ENCODE results near the gene MCCD1. TPM values are rescaled to one million over a fixed set of nuclear protein-coding genes. Genes with fewer than 3 reads are reported as not detected.

MCCD1 gene
- polyA plus RNA-seq, 2 of the 4 experiments (the other 2 are of a cell fraction): not detected

- no peak for TF ChIP-seq MAFK (IDR thresholded peaks at IDR 0.05; ENCODE audit: partially characterized antibody)
- no peak for TF ChIP-seq RFX5 (IDR thresholded peaks at IDR 0.05)
- no peak for TF ChIP-seq CHD2 (IDR thresholded peaks at IDR 0.05; ENCODE audit: low read length, partially characterized antibody)
- TF ChIP-seq FOSL2 (IDR thresholded peaks at IDR 0.05): no peak
- TF ChIP-seq FOSL2 (CRISPR knock-in tag; IDR thresholded peaks at IDR 0.05): no peak
- no peak for TF ChIP-seq HMGXB4 (CRISPR knock-in tag; IDR thresholded peaks at IDR 0.05; ENCODE audit: borderline replicate concordance)
These were observed 29.5 kb downstream of the MCCD1 start (continued) for GRCh38 chr6:31558318-31558625.

DNA sequence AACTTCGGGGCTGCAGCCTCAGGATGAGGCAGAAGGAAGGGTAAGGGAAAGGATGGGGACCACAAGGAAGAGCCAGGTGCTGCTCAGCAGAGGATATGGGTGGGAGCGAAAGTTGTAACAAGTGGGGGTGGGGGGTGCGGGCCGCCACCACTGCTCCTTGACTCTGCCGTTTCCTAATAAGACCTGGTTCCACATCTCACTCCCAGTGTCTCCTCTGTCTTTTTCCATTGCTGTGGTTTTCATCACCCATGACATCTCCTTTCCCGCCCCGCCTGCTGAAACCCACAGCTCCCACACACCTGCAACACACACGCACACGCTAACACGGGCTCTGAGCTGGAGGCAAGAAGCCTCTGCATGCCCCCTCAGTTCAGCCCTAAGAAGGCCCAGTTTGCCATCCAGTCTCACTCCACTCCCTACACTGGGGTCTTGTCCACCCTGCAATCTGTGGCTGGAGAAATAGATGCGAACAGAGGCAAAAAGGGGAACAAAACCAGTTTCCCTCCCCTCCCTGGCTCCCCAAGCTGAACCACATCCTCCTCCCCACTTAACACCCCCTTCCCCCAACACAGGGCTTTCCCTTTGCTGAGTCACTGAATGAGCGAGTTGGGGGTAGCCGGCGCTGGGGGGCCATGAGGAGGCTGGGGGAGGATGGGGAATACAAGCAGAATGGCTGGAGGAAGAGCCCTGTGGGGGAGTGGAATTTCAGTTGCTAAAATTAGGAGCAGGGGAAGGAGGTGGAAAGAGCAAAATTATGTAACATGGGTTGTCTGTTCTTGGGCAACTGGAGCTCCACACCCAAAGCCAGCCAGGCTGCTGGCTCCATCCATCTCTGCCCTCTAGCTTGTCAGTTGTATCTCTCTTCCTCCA lies 30.1 kb downstream of the MCCD1 start:
- Histone ChIP-seq H3K4me1 (peaks cover 27% of the 10 kb centered on the region), H3K4me2 (no peak overlapping the region), H3K9me3 (no peaks in the 10 kb centered on the region), H3K27ac (peak overlapping the region in 1 of 2 experiments; percentile 74; a peak in 2 of 6 replicates), H3K4me3 (no peak overlapping the region)
- DNase-seq (ENCODE audit: low read depth in 1 of 2, low spot score in 1 of 2) (no peak), ATAC-seq (no peak), FAIRE-seq (no peak)
- ChIA-PET CTCF (interaction anchor here (0.6 to 3.7 kb wide), 8 partner anchors 10 to 135 kb away, joined by 3 to 10 read pairs (median 5); partner anchors contain the start of genes ATP6V1G2, LTA, LTB and NFKBIL1), POLR2A (no interaction called here)
- 93% methylated on average over 11 of the region's 14 CpGs for WGBS (ENCODE audit: missing lambda C conversion rate)
- TF ChIP-seq HOXA7 (CRISPR knock-in tag; IDR thresholded peaks at IDR 0.05) (no peak), KDM5A (IDR thresholded peaks at IDR 0.05) (no peak), EHF (CRISPR knock-in tag; IDR thresholded peaks at IDR 0.05) (no peak)

GRCh38 chr6:31559606-31559957 lies 30.8 kb downstream of the MCCD1 start:
- ChIA-PET POLR2A (no interaction called here), CTCF (interaction anchor here (1.2 to 3.7 kb wide), 5 partner anchors 9 to 66 kb away, joined by 3 to 10 read pairs (median 4); partner anchors contain the start of gene LTB)
- ATAC-seq (no peak), FAIRE-seq (no peak), DNase-seq (ENCODE audit: low read depth in 1 of 2, low spot score in 1 of 2) (no peak)
- Histone ChIP-seq H3K27ac (peak overlapping the region in 1 of 2 experiments; percentile 74; a peak in 3 of 6 replicates), H3K9me3 (no peaks in the 10 kb centered on the region), H3K4me1 (peaks cover 27% of the 10 kb centered on the region), H3K4me3 (no peak overlapping the region), H3K4me2 (peak overlapping the region; percentile 45)
- 71% methylated on average over 4 of the region's 4 CpGs for WGBS (ENCODE audit: missing lambda C conversion rate)
- TF ChIP-seq NR3C1 (IDR thresholded peaks at IDR 0.05) (no peak), RFX5 (IDR thresholded peaks at IDR 0.05) (no peak), TFCP2L1 (CRISPR knock-in tag; IDR thresholded peaks at IDR 0.05) (no peak), RCOR1 (IDR thresholded peaks at IDR 0.05; ENCODE audit: low read depth, low read length) (no peak), EP300 (IDR thresholded peaks at IDR 0.05) (no peak), CEBPB (IDR thresholded peaks at IDR 0.05) (no peak), BHLHE40 (IDR thresholded peaks at IDR 0.05; ENCODE audit: low read depth, low read length) (no peak), FOSL2 (IDR thresholded peaks at IDR 0.05) (no peak), FOSL2 (CRISPR knock-in tag; IDR thresholded peaks at IDR 0.05) (no peak), JUNB (IDR thresholded peaks at IDR 0.05) (no peak), RAD21 (conservative IDR thresholded peaks at IDR 0.05 in 1 of 2, IDR thresholded peaks at IDR 0.05 in 1 of 2) (no peak), ZFP36 (IDR thresholded peaks at IDR 0.05; ENCODE audit: borderline replicate concordance, partially characterized antibody) (no peak), NPAS2 (CRISPR knock-in tag; IDR thresholded peaks at IDR 0.05; ENCODE audit: borderline replicate concordance) (no peak), HEYL (CRISPR knock-in tag; IDR thresholded peaks at IDR 0.05) (no peak), CBX8 (IDR thresholded peaks at IDR 0.05) (no peak), TP53 (CRISPR knock-in tag; IDR thresholded peaks at IDR 0.05) (no peak), HOXB5 (CRISPR knock-in tag; IDR thresholded peaks at IDR 0.05) (no peak), ZSCAN20 (CRISPR knock-in tag; IDR thresholded peaks at IDR 0.05) (no peak), MAX (IDR thresholded peaks at IDR 0.05) (no peak)
- TF ChIP-seq, protein P1, sequence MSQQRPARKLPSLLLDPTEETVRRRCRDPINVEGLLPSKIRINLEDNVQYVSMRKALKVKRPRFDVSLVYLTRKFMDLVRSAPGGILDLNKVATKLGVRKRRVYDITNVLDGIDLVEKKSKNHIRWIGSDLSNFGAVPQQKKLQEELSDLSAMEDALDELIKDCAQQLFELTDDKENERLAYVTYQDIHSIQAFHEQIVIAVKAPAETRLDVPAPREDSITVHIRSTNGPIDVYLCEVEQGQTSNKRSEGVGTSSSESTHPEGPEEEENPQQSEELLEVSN (IDR thresholded peaks at IDR 0.05; ENCODE audit: borderline replicate concordance, low read depth): no peak

Measured in A549 (cell line).